PFSK-1 (cell line): ENCODE data around the gene VCL.

Experiments
- POLR2AphosphoS5 ChIP-seq: IDR thresholded peaks from 2 replicates; pipeline ENCODE4 v1.6.1; 2012; ENCODE audit warnings: low read depth, mild to moderate bottlenecking, control low read depth, low read length, moderate library complexity
- REST ChIP-seq, 2 experiments: IDR thresholded peaks; 2 replicates each; pipeline versions ENCODE4 v1.6.1 to v1.8.0; 2011 to 2012; ENCODE audit warnings: low read depth in 2 of 2, low read length in 2 of 2, control low read depth in 1 of 2, inconsistent platforms in 1 of 2, mild to moderate bottlenecking in 1 of 2, moderate library complexity in 1 of 2; ENCODE audit not compliant: insufficient read depth in 1 of 2

- TF ChIP-seq REST (IDR thresholded peaks at IDR 0.05; ENCODE audit: insufficient read depth in 1 of 2, low read depth in 2 of 2, low read length in 2 of 2) (no peak), POLR2AphosphoS5 (no peak)
Measured at GRCh38 chr10:74084955-74085354, 87.0 kb downstream of the VCL start.
